NCI-H446 treated with DMSO at 0.1 percent for 48 hours (cell line): Measurements from ENCODE around the gene SETX.
"Not testable (repeated sequence)": the region's sequence is repeated elsewhere in the genome, so short reads cannot be mapped to it uniquely, and the experiment has no call there.

Source experiments
- DNase-seq: peaks from one replicate; lab custom pipeline; 2025; lab: John Stamatoyannopoulos, UW

SETX gene, protein sequence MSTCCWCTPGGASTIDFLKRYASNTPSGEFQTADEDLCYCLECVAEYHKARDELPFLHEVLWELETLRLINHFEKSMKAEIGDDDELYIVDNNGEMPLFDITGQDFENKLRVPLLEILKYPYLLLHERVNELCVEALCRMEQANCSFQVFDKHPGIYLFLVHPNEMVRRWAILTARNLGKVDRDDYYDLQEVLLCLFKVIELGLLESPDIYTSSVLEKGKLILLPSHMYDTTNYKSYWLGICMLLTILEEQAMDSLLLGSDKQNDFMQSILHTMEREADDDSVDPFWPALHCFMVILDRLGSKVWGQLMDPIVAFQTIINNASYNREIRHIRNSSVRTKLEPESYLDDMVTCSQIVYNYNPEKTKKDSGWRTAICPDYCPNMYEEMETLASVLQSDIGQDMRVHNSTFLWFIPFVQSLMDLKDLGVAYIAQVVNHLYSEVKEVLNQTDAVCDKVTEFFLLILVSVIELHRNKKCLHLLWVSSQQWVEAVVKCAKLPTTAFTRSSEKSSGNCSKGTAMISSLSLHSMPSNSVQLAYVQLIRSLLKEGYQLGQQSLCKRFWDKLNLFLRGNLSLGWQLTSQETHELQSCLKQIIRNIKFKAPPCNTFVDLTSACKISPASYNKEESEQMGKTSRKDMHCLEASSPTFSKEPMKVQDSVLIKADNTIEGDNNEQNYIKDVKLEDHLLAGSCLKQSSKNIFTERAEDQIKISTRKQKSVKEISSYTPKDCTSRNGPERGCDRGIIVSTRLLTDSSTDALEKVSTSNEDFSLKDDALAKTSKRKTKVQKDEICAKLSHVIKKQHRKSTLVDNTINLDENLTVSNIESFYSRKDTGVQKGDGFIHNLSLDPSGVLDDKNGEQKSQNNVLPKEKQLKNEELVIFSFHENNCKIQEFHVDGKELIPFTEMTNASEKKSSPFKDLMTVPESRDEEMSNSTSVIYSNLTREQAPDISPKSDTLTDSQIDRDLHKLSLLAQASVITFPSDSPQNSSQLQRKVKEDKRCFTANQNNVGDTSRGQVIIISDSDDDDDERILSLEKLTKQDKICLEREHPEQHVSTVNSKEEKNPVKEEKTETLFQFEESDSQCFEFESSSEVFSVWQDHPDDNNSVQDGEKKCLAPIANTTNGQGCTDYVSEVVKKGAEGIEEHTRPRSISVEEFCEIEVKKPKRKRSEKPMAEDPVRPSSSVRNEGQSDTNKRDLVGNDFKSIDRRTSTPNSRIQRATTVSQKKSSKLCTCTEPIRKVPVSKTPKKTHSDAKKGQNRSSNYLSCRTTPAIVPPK (N-terminal part only)

GRCh38 chr9:132354637-132355355 is at the start of gene SETX:
Gene SETX (minus strand): TSS chr9:132354986. CDS start chr9:132349428, 5,558 bp downstream.
- DNase-seq, result peak; percentile 82

DNA sequence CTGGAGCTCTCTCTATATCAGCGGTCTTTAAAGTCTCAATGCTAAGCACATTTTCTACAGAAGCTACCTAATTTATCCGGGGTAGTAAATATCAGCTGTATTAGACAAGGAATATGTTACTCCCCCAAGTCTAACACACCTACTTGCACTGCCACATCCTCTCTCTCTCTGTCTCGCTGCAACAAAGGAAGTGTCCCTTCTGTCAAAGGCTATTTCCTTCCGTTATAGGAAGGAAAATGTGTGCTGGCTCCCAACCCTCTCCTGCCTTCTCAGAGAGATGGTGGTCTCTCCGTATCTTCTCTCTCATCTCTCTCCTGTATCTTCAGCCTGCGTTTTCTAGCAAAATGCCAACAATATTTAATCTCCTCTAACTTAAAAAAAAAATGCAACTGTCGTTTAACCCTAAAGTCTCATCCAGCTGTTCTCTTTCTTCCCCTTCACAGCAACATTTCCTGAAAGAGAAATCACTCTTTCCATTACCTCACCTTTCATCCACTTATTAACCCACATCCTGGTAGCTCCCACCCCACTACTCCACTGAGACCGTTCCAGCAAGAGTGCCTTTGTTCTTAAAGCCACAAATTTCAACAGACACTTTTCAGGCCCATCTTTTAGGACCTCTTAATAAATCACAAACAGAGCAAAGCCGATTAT is 49.6 kb upstream of the SETX start:
- DNase-seq, result no peak

DNA sequence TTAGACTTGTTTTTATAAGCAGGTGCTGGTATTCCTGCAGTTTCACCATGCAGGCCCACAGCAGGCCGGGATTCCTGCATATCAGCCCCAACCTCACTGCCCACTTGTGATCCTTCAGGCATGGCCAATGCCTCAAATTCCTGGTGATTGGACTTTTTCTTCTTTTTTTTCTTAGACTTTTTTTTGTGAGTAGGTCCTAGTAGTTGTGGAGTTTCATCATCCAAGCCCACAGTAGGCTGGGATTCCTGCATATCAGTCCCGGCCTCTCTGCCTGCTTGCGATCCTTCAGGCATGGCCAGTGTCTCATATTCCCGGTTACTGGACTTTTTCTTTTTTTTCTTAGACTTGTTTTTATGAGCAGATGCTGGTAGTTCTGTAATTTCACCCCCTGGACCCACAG is 47.0 kb upstream of the SETX start:
- no peak for DNase-seq

DNA sequence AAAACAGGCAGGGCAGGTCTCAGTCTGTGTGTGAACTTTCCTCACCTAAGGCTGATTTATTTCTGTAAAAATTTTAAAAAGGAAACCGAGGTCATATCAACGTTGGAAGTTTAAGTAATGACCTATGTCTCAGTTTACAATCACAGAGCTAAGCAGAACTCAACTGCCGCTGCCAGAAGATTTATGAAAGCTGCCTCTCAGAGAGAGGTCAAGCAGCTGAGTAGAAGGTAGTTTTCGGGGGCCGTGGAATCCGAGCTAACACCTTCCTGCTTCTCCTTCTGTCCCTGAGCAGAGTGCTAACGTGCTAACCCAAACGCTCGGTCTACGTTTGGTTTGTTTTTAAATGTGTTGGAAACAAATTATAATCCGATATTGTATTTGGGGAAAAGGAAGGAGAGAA is 40.8 kb upstream of the SETX start:
- DNase-seq, result no peak

- DNase-seq, result no peak
Measured at GRCh38 chr9:132391449-132391848, 36.7 kb upstream of the SETX start.

- no peak for DNase-seq
Measured at GRCh38 chr9:132390966-132391365, 36.2 kb upstream of the SETX start.

GRCh38 chr9:132387133-132387532 is 32.3 kb upstream of the SETX start:
- no peak for DNase-seq

DNA sequence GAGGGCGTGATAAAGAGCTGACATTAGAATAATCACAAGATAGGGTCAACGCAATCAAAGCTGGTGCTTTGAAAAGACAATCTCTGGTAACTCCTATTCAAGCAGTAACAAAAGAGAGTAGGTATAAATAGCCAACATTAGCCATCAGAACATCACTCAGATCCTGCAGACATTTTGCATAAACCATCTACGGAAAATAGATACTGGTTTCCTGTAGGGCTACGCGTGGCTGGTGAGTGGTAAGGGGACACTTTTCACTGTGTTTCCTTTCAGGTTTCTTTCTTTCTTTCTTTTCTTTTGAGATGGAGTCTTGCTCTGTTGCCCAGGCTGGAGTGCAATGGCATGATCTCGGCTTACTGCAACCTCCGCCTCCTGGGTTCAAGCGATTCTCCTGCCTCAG is 29.6 kb upstream of the SETX start:
- DNase-seq, result no peak

DNA sequence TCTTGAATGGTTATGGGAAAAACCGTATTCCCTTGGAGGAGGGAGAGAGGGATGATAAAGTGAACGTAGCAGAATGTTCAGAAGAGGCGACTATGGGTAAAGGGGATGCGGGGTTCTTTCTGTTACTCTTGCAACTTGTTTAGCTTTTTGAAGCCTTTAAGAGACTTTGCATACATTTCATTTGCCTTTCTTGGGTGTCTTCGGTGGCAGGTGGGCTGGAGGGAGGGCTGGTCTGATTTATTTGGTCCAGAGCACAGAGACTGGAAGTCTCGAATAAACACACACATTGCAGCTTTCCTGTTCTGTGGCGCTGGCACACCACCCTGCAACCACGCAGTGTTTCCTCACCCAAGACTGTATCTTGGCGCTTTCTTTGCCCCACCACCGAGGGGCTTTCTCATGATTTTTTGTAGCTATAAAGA is 28.7 kb upstream of the SETX start:
- no peak for DNase-seq

DNA sequence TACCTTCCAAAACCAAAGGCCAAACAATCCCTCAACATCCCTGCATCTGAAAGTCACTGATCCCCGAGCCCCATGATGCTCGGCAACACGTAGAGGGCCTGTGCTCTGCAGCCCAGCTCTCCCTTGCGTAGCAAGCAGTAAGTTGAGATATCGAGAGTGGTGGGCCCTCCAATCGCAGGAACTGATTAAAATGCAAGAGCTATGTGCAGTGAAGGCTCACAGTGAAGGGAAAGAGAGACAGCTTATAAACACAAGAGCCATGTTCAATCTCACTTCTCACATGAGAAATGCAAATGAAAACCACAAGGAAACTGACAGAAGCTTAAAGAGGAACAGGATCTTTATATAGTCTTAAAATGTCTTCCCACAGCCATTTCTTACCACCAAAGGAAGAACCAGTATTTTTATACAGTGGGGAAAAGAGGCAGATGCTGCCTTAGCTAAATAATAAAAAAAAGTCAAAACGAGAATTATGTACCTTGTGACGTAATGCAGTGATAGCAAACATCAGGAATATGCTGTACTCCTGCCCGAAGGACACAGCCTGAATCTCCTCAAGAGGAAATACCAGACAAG is 27.3 kb upstream of the SETX start:
- DNase-seq, result no peak

GRCh38 chr9:132378416-132378815 is 23.6 kb upstream of the SETX start:
- DNase-seq, result not testable (repeated sequence)

GRCh38 chr9:132377769-132378168 is 23.0 kb upstream of the SETX start:
- not testable (repeated sequence) for DNase-seq

GRCh38 chr9:132372177-132373095 is 17.6 kb upstream of the SETX start:
- DNase-seq, result no peak

DNA sequence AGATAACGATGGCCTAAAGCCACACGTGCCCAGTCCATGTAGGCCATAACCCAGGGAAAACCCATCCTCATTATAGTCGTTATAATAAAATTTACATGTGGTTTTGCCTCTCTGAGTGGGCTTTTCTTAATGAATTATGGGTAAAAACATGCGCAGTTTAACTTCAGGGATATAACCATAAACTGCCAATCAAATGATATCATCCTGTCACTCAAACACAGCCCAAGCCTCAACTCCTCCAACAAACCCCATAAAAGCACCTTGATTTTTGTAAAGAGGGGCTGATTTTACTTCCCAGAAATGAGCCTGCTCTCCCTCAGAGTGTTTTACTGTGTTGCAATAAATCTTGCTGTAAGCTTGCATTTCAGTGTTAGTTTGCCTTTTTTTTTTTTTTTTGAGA is 15.8 kb upstream of the SETX start:
- DNase-seq, result no peak

GRCh38 chr9:132369421-132369820 is 14.6 kb upstream of the SETX start:
- no peak for DNase-seq

DNA sequence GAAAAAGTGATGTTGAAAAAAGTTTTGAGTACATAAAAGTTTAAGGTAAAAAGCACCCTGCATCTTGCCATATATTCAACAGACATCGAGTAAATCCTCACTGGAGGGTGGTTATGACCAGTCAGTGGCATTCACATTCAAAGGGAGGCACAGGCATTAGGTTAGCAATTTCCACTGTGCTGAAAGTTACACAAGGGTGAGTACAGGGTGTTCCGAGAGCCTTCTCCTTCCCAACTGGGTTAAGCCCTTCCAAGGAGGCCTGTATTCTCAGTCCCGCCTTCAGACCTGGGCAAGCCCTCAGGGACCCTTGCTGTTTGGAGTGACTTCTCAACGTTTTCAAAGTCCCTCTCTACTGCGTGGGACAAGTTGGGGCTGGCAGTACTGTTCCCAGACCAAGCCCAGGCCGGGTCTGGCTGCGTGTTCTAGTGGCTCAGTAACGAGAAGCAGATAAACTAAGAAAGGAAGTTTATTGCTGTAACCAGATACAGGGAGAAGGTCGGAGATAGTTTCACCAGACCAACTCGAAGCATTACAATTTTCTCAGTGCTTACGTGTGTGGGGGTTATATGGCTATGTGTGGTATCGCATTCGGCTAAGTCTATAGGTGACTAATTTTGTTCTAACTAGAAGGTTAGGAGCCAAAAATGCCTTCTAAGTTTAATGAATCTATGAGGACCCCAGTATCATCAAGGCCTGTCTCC is 13.0 kb upstream of the SETX start:
- DNase-seq, result no peak

DNA sequence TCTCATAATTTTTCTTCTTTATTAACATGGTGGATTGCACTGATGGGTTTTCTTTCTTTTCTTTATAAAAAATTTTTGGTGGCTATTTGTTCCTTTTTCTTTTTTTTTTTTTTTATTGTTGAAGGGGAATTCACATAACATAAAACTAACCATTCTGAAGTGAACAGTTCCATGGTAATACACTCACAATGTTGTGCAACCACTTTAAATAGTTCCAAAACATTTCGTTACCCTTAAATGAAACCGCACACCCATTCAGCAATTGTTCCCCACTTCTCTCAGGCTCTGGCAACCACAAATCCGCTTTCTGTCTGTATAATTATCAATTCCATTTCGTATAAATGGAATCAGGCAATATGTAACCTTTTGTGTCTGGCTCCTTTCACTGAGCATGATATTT is 11.7 kb upstream of the SETX start:
- DNase-seq, result no peak

DNA sequence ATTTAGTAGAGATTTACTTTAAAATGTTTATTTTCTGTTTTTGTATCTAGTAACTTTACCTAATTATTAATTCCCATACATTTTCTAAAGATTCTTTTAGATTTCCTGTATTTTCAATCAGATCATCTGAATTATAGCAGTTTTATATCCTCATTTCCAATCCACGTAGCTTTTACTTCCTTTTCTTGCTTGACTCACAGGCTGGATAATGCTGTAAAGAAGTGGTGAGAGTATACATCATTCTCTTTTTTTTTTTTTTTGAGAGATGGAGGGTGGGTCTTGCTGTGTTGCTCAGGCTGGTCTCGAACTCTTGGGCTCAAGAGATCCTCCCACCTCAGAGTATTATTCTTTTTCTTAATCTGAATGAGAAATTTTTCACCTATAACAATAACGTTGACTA is 11.2 kb upstream of the SETX start:
- no peak for DNase-seq

GRCh38 chr9:132364068-132364467 is 9.3 kb upstream of the SETX start:
- no peak for DNase-seq
